Stimulated activated memory B cell treated with anti-CD40 and anti-IgM and Interleukin-4, amounts not matched to agents 10 μg/mL and 1 μg/mL and 100 μg/mL, for 72 hours (primary cell): ENCODE measurements around the gene ELP6.
"Not testable (repeated sequence)": the region's sequence is repeated elsewhere in the genome, so short reads cannot be mapped to it uniquely, and the experiment has no call there.

Source experiments
- ATAC-seq: fragments of 150-1000 bp; cut with Tn5 transposase; 2 replicates; pipeline ENCODE4 v1.10.0; 2021
- H3K27ac Mint-ChIP-seq: one replicate; pipeline ENCODE4 v1.8.0; 2022; ENCODE audit warnings: mild to moderate bottlenecking, mixed read lengths
- H3K27me3 Mint-ChIP-seq: one replicate; pipeline ENCODE4 v1.8.0; 2022; ENCODE audit warnings: mixed read lengths
- H3K36me3 Mint-ChIP-seq: one replicate; pipeline ENCODE4 v1.8.0; 2022; ENCODE audit warnings: mixed read lengths
- H3K4me1 Mint-ChIP-seq: one replicate; pipeline ENCODE4 v1.8.0; 2022; ENCODE audit warnings: mixed read lengths
- H3K4me3 Mint-ChIP-seq: one replicate; pipeline ENCODE4 v1.8.0; 2022; ENCODE audit warnings: mild to moderate bottlenecking, moderate library complexity, mixed read lengths
- H3K9me3 Mint-ChIP-seq: one replicate; pipeline ENCODE4 v1.8.0; 2022; ENCODE audit warnings: mixed read lengths

ELP6 gene

GRCh38 chr3:47482366-47482765 is 31.1 kb downstream of the ELP6 start:
- no peak overlapping the region for H3K4me3 Mint-ChIP-seq
- ATAC-seq, result peak; percentile 36

GRCh38 chr3:47481763-47482162 is 31.7 kb downstream of the ELP6 start:
- not testable (repeated sequence) for H3K4me1 Mint-ChIP-seq, H3K4me3 Mint-ChIP-seq, ATAC-seq, H3K9me3 Mint-ChIP-seq, H3K27me3 Mint-ChIP-seq, H3K36me3 Mint-ChIP-seq, H3K27ac Mint-ChIP-seq

More at GRCh38 chr3:47482366-47482765, 31.1 kb downstream of the ELP6 start:
- Mint-ChIP-seq H3K27ac (no peak overlapping the region), H3K4me1 (no peaks in the 10 kb centered on the region), H3K9me3 (no peaks in the 10 kb centered on the region), H3K27me3 (no peaks in the 10 kb centered on the region), H3K36me3 (no peaks in the 10 kb centered on the region)

GRCh38 chr3:47480267-47480666 is 33.2 kb downstream of the ELP6 start:
- not testable (repeated sequence) for H3K27me3 Mint-ChIP-seq, ATAC-seq, H3K4me3 Mint-ChIP-seq, H3K27ac Mint-ChIP-seq, H3K36me3 Mint-ChIP-seq, H3K9me3 Mint-ChIP-seq
- peaks cover 13% of the 10 kb centered on the region for H3K4me1 Mint-ChIP-seq

GRCh38 chr3:47479826-47480160 is 33.7 kb downstream of the ELP6 start:
- no peak overlapping the region for H3K27ac Mint-ChIP-seq
- no peaks in the 10 kb centered on the region for H3K9me3 Mint-ChIP-seq
- H3K4me3 Mint-ChIP-seq, result no peak overlapping the region
- no peak for ATAC-seq
- peaks cover 17% of the 10 kb centered on the region for H3K4me1 Mint-ChIP-seq
- H3K36me3 Mint-ChIP-seq, result no peaks in the 10 kb centered on the region
- H3K27me3 Mint-ChIP-seq, result no peaks in the 10 kb centered on the region

GRCh38 chr3:47478022-47478421 is 35.5 kb downstream of the ELP6 start:
- no peaks in the 10 kb centered on the region for H3K9me3 Mint-ChIP-seq
- no peak overlapping the region for H3K27ac Mint-ChIP-seq
- peaks cover 35% of the 10 kb centered on the region for H3K4me1 Mint-ChIP-seq
- ATAC-seq, result no peak
- H3K36me3 Mint-ChIP-seq, result no peaks in the 10 kb centered on the region
- no peak overlapping the region for H3K4me3 Mint-ChIP-seq
- no peaks in the 10 kb centered on the region for H3K27me3 Mint-ChIP-seq

GRCh38 chr3:47476644-47477199 is 36.8 kb downstream of the ELP6 start:
- H3K9me3 Mint-ChIP-seq, result no peaks in the 10 kb centered on the region
- no peaks in the 10 kb centered on the region for H3K27me3 Mint-ChIP-seq
- H3K36me3 Mint-ChIP-seq, result no peaks in the 10 kb centered on the region
- no peak for ATAC-seq
- peak overlapping the region; percentile 86 for H3K27ac Mint-ChIP-seq
- H3K4me3 Mint-ChIP-seq, result peak overlapping the region; percentile 68
- H3K4me1 Mint-ChIP-seq, result peaks cover 35% of the 10 kb centered on the region

- ATAC-seq, result no peak
- Mint-ChIP-seq H3K27ac (peak overlapping the region; percentile 86), H3K27me3 (no peaks in the 10 kb centered on the region), H3K9me3 (no peaks in the 10 kb centered on the region), H3K36me3 (no peaks in the 10 kb centered on the region), H3K4me1 (peaks cover 35% of the 10 kb centered on the region), H3K4me3 (peak overlapping the region; percentile 96)
These were observed 37.2 kb downstream of the ELP6 start for GRCh38 chr3:47476330-47476626.

- H3K27ac Mint-ChIP-seq, result peak within 1 kb of the TSS; percentile 86
- H3K9me3 Mint-ChIP-seq, result no peaks in the 10 kb centered on the region
- ATAC-seq, result peak; percentile 98
- peak within 1 kb of the TSS; percentile 96 for H3K4me3 Mint-ChIP-seq
- H3K36me3 Mint-ChIP-seq, result no peaks in the 10 kb centered on the region
- peaks cover 35% of the 10 kb centered on the region for H3K4me1 Mint-ChIP-seq
- no peaks in the 10 kb centered on the region for H3K27me3 Mint-ChIP-seq
These were observed 37.8 kb downstream of the ELP6 start, which contains the start of gene SCAP for GRCh38 chr3:47475570-47476329. TSS of gene SCAP (minus strand) at chr3:47475941. CDS start at chr3:47442993, 32,948 bp downstream.

GRCh38 chr3:47475029-47475569 is 38.4 kb downstream of the ELP6 start:
- ATAC-seq, result no peak
- peak overlapping the region; percentile 86 for H3K27ac Mint-ChIP-seq
- H3K4me3 Mint-ChIP-seq, result peak overlapping the region; percentile 96
- H3K4me1 Mint-ChIP-seq, result peaks cover 35% of the 10 kb centered on the region
- H3K9me3 Mint-ChIP-seq, result no peaks in the 10 kb centered on the region
- no peaks in the 10 kb centered on the region for H3K36me3 Mint-ChIP-seq
- H3K27me3 Mint-ChIP-seq, result no peaks in the 10 kb centered on the region

- Mint-ChIP-seq H3K36me3 (peaks cover 6% of the 10 kb centered on the region), H3K27ac (peak overlapping the region; percentile 43), H3K27me3 (no peaks in the 10 kb centered on the region), H3K9me3 (no peaks in the 10 kb centered on the region), H3K4me3 (peak overlapping the region; percentile 70), H3K4me1 (peaks cover 35% of the 10 kb centered on the region)
- no peak for ATAC-seq
These were observed 40.1 kb downstream of the ELP6 start for GRCh38 chr3:47473391-47473790.

GRCh38 chr3:47469616-47470015 is 43.9 kb downstream of the ELP6 start:
- H3K27ac Mint-ChIP-seq, result no peak overlapping the region
- peaks cover 7% of the 10 kb centered on the region for H3K9me3 Mint-ChIP-seq
- peaks cover 27% of the 10 kb centered on the region for H3K36me3 Mint-ChIP-seq
- H3K27me3 Mint-ChIP-seq, result no peaks in the 10 kb centered on the region
- no peak for ATAC-seq
- H3K4me3 Mint-ChIP-seq, result no peak overlapping the region
- peaks cover 42% of the 10 kb centered on the region for H3K4me1 Mint-ChIP-seq

- not testable (repeated sequence) for H3K4me3 Mint-ChIP-seq, H3K27me3 Mint-ChIP-seq
- peaks cover 29% of the 10 kb centered on the region for H3K36me3 Mint-ChIP-seq
These were observed 45.2 kb downstream of the ELP6 start for GRCh38 chr3:47468315-47468714.

GRCh38 chr3:47464588-47464987 is 48.9 kb downstream of the ELP6 start:
- Mint-ChIP-seq H3K36me3 (peaks cover 40% of the 10 kb centered on the region), H3K4me1 (peaks cover 45% of the 10 kb centered on the region), H3K9me3 (peaks cover 7% of the 10 kb centered on the region), H3K27me3 (no peaks in the 10 kb centered on the region), H3K27ac (no peak overlapping the region), H3K4me3 (no peak overlapping the region)
- ATAC-seq, result no peak

More at GRCh38 chr3:47468315-47468714, 45.2 kb downstream of the ELP6 start:
- ATAC-seq, H3K9me3 Mint-ChIP-seq, H3K27ac Mint-ChIP-seq: not testable (repeated sequence)
- peaks cover 34% of the 10 kb centered on the region for H3K4me1 Mint-ChIP-seq

- not testable (repeated sequence) for H3K4me3 Mint-ChIP-seq, ATAC-seq, H3K27ac Mint-ChIP-seq, H3K9me3 Mint-ChIP-seq, H3K27me3 Mint-ChIP-seq
- Mint-ChIP-seq H3K36me3 (peaks cover 20% of the 10 kb centered on the region), H3K4me1 (peaks cover 31% of the 10 kb centered on the region)
These were observed 53.9 kb downstream of the ELP6 start for GRCh38 chr3:47459534-47460085.

GRCh38 chr3:47456984-47457383 is 56.5 kb downstream of the ELP6 start:
- Mint-ChIP-seq H3K9me3 (peaks cover 4% of the 10 kb centered on the region), H3K4me3 (no peak overlapping the region), H3K27me3 (no peaks in the 10 kb centered on the region), H3K27ac (no peak overlapping the region), H3K4me1 (peaks cover 33% of the 10 kb centered on the region), H3K36me3 (peaks cover 27% of the 10 kb centered on the region)
- ATAC-seq, result no peak
